ENCODE measurements around the gene ASB2. TPM values are rescaled to one million over a fixed set of nuclear protein-coding genes. Genes with fewer than 3 reads are reported as not detected.

ASB2 gene
- total RNA-seq, 1 donor from 2014 or later: not detected

- Mint-ChIP-seq H3K9me3 (ENCODE audit: low read depth) (no peaks in the 10 kb centered on the region), H3K27me3 (peaks cover 28% of the 10 kb centered on the region), H3K4me3 (ENCODE audit: low read depth) (no peak overlapping the region), H3K4me1 (ENCODE audit: low read depth) (peaks cover 5% of the 10 kb centered on the region), H3K27ac (no peak overlapping the region), H3K36me3 (ENCODE audit: insufficient read depth) (no peaks in the 10 kb centered on the region)
- DNase-seq (ENCODE audit: low spot score, unreplicated experiment): no peak
- no peak for TF ChIP-seq CTCF (IDR thresholded peaks at IDR 0.05; ENCODE audit: unreplicated experiment)
Observed at GRCh38 chr14:93991212-93991611, 14.8 kb upstream of the ASB2 start.

GRCh38 chr14:93989939-93990338, 13.6 kb upstream of the ASB2 start:
- H3K36me3 Mint-ChIP-seq (ENCODE audit: insufficient read depth): no peaks in the 10 kb centered on the region
- DNase-seq (ENCODE audit: low spot score, unreplicated experiment): no peak
- H3K27me3 Mint-ChIP-seq: peaks cover 21% of the 10 kb centered on the region
- no peak overlapping the region for H3K27ac Mint-ChIP-seq
- peaks cover 5% of the 10 kb centered on the region for H3K4me1 Mint-ChIP-seq (ENCODE audit: low read depth)
- no peak for TF ChIP-seq CTCF (IDR thresholded peaks at IDR 0.05; ENCODE audit: unreplicated experiment)
- H3K9me3 Mint-ChIP-seq (ENCODE audit: low read depth): no peaks in the 10 kb centered on the region
- no peak overlapping the region for H3K4me3 Mint-ChIP-seq (ENCODE audit: low read depth)

- no peak for TF ChIP-seq CTCF (IDR thresholded peaks at IDR 0.05; ENCODE audit: unreplicated experiment)
- peaks cover 19% of the 10 kb centered on the region for H3K27me3 Mint-ChIP-seq
- DNase-seq (ENCODE audit: low spot score, unreplicated experiment): no peak
Observed at GRCh38 chr14:93987815-93988476, 11.6 kb upstream of the ASB2 start.

GRCh38 chr14:93987376-93987775, 11.0 kb upstream of the ASB2 start:
- Mint-ChIP-seq H3K4me1 (ENCODE audit: low read depth) (peaks cover 5% of the 10 kb centered on the region), H3K27ac (no peak overlapping the region), H3K4me3 (ENCODE audit: low read depth) (no peak overlapping the region), H3K36me3 (ENCODE audit: insufficient read depth) (no peaks in the 10 kb centered on the region), H3K9me3 (ENCODE audit: low read depth) (no peaks in the 10 kb centered on the region), H3K27me3 (peaks cover 19% of the 10 kb centered on the region)
- no peak for TF ChIP-seq CTCF (IDR thresholded peaks at IDR 0.05; ENCODE audit: unreplicated experiment)
- DNase-seq (ENCODE audit: low spot score, unreplicated experiment): no peak

More at GRCh38 chr14:93987815-93988476, 11.6 kb upstream of the ASB2 start:
- H3K36me3 Mint-ChIP-seq (ENCODE audit: insufficient read depth): no peaks in the 10 kb centered on the region
- H3K9me3 Mint-ChIP-seq (ENCODE audit: low read depth): no peaks in the 10 kb centered on the region
- H3K27ac Mint-ChIP-seq: no peak overlapping the region
- no peak overlapping the region for H3K4me3 Mint-ChIP-seq (ENCODE audit: low read depth)
- H3K4me1 Mint-ChIP-seq (ENCODE audit: low read depth): peaks cover 5% of the 10 kb centered on the region

- no peak for TF ChIP-seq CTCF (IDR thresholded peaks at IDR 0.05; ENCODE audit: unreplicated experiment)
- no peak overlapping the region for H3K27ac Mint-ChIP-seq
- no peak overlapping the region for H3K4me3 Mint-ChIP-seq (ENCODE audit: low read depth)
- H3K36me3 Mint-ChIP-seq (ENCODE audit: insufficient read depth): no peaks in the 10 kb centered on the region
- no peaks in the 10 kb centered on the region for H3K9me3 Mint-ChIP-seq (ENCODE audit: low read depth)
- peaks cover 5% of the 10 kb centered on the region for H3K4me1 Mint-ChIP-seq (ENCODE audit: low read depth)
- H3K27me3 Mint-ChIP-seq: peaks cover 17% of the 10 kb centered on the region
- DNase-seq (ENCODE audit: low spot score, unreplicated experiment): no peak
Observed at GRCh38 chr14:93986955-93987354, 10.6 kb upstream of the ASB2 start.

Data from progenitor cell of endocrine pancreas (in vitro differentiated cells).